Measurements from ENCODE around the gene ALMS1.
"Not testable (repeated sequence)": the region's sequence is repeated elsewhere in the genome, so short reads cannot be mapped to it uniquely, and the experiment has no call there.

ALMS1 gene

GRCh38 chr2:73426176-73426575 lies 40.5 kb downstream of the ALMS1 start:
- no peak for TF ChIP-seq CTCF (IDR thresholded peaks at IDR 0.05; ENCODE audit: extremely low read depth, missing control alignments)

GRCh38 chr2:73436019-73436418 lies 50.4 kb downstream of the ALMS1 start:
- no peak for TF ChIP-seq CTCF (IDR thresholded peaks at IDR 0.05; ENCODE audit: extremely low read depth, missing control alignments)
- no peak for DNase-seq (ENCODE audit: low spot score)

More at GRCh38 chr2:73426176-73426575, 40.5 kb downstream of the ALMS1 start:
- no peak for DNase-seq (ENCODE audit: low spot score)

GRCh38 chr2:73444202-73444601 lies 58.6 kb downstream of the ALMS1 start:
- no peak for TF ChIP-seq CTCF (IDR thresholded peaks at IDR 0.05; ENCODE audit: extremely low read depth, missing control alignments)
- DNase-seq (ENCODE audit: low spot score), result no peak

GRCh38 chr2:73448856-73449255 lies 63.2 kb downstream of the ALMS1 start:
- no peak for TF ChIP-seq CTCF (IDR thresholded peaks at IDR 0.05; ENCODE audit: extremely low read depth, missing control alignments)
- no peak for DNase-seq (ENCODE audit: low spot score)

- no peak for TF ChIP-seq CTCF (IDR thresholded peaks at IDR 0.05; ENCODE audit: extremely low read depth, missing control alignments)
- no peak for DNase-seq (ENCODE audit: low spot score)
Observed at GRCh38 chr2:73449404-73449803, 63.8 kb downstream of the ALMS1 start.

- peak; percentile 57 for DNase-seq (ENCODE audit: low spot score)
- no peak for TF ChIP-seq CTCF (IDR thresholded peaks at IDR 0.05; ENCODE audit: extremely low read depth, missing control alignments)
Observed at GRCh38 chr2:73451263-73451972, 65.8 kb downstream of the ALMS1 start.

GRCh38 chr2:73457982-73458381 lies 72.3 kb downstream of the ALMS1 start:
- no peak for DNase-seq (ENCODE audit: low spot score)
- TF ChIP-seq CTCF (IDR thresholded peaks at IDR 0.05; ENCODE audit: extremely low read depth, missing control alignments), result no peak

- DNase-seq (ENCODE audit: low spot score), result not testable (repeated sequence)
Observed at GRCh38 chr2:73462388-73462787, 76.8 kb downstream of the ALMS1 start.
